ENCODE data around the gene GAREM1.

- TF ChIP-seq, protein P1, sequence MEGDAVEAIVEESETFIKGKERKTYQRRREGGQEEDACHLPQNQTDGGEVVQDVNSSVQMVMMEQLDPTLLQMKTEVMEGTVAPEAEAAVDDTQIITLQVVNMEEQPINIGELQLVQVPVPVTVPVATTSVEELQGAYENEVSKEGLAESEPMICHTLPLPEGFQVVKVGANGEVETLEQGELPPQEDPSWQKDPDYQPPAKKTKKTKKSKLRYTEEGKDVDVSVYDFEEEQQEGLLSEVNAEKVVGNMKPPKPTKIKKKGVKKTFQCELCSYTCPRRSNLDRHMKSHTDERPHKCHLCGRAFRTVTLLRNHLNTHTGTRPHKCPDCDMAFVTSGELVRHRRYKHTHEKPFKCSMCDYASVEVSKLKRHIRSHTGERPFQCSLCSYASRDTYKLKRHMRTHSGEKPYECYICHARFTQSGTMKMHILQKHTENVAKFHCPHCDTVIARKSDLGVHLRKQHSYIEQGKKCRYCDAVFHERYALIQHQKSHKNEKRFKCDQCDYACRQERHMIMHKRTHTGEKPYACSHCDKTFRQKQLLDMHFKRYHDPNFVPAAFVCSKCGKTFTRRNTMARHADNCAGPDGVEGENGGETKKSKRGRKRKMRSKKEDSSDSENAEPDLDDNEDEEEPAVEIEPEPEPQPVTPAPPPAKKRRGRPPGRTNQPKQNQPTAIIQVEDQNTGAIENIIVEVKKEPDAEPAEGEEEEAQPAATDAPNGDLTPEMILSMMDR (conservative IDR thresholded peaks at IDR 0.05), result no peak
- no peak for TF ChIP-seq EZH2 (IDR thresholded peaks at IDR 0.05; ENCODE audit: low read depth)
Measured at GRCh38 chr18:32346671-32347070, 124.0 kb downstream of the GAREM1 start.

Data from PC-9 (cell line).